K562 (cell line): Measurements from ENCODE around the gene PI4KA. TPM values are rescaled to one million over a fixed set of nuclear protein-coding genes. Genes with fewer than 3 reads are reported as not detected.

Experiments used
- CBX2 ChIP-seq: fragments of 200-600 bp; sonication (generic); IDR thresholded peaks from one replicate; pipeline ENCODE4 v1.6.1; 2012; ENCODE audit warnings: mild to moderate bottlenecking, low read length, inconsistent platforms; ENCODE audit not compliant: insufficient read depth, poor library complexity, severe bottlenecking
- EWSR1 ChIP-seq: fragments of 450-650 bp; IDR thresholded peaks from 2 replicates; pipeline ENCODE4 v1.6.1; 2018; ENCODE audit warnings: borderline replicate concordance, mild to moderate bottlenecking, low read depth, moderate library complexity; ENCODE audit not compliant: partially characterized antibody
- FOSL1 ChIP-seq: fragments of 200-800 bp; sonication (Bioruptor generic); conservative IDR thresholded peaks from 2 replicates; pipeline ENCODE4 v1.6.1; 2016; ENCODE audit warnings: missing genetic modification characterization, missing compliant biosample characterization
- PHF8 ChIP-seq: fragments of 200-600 bp; sonication (generic); IDR thresholded peaks from 2 replicates; pipeline ENCODE4 v1.6.1; 2012; ENCODE audit warnings: mixed run types, mild to moderate bottlenecking, inconsistent platforms, low read length, moderate library complexity, borderline replicate concordance
- POLR2AphosphoS5 ChIP-seq: IDR thresholded peaks from 2 replicates; pipeline ENCODE4 v1.6.1; 2011; ENCODE audit warnings: mild to moderate bottlenecking, low read depth, low read length, moderate library complexity; ENCODE audit not compliant: control insufficient read depth, insufficient read depth
- ZNF347 ChIP-seq: fragments of 450-650 bp; formaldehyde crosslinking; IDR thresholded peaks from 2 replicates; pipeline ENCODE4 v1.4.0; 2020; ENCODE audit warnings: low read depth, mild to moderate bottlenecking, moderate library complexity
- ZNF699 ChIP-seq: fragments of 250-450 bp; sonication (Bioruptor Pico); IDR thresholded peaks from 2 replicates; pipeline ENCODE4 v1.8.0; 2021; ENCODE audit warnings: mild to moderate bottlenecking, moderate library complexity; ENCODE audit not compliant: insufficient replicate concordance
- polyA plus RNA-seq, 8 experiments: library from polyadenylated mRNA; depleted of rRNA in 4 of 8; stranded (reverse) in 5 of 8; unstranded in 3 of 8; fragments of >200 nt; fragmentation: Nextera tagmentation in 2 of 8; fragmentation: Illumina TruSeq in 1 of 8; extraction: Ambion mirVana in 2 of 8; extraction: Trizol in 1 of 8; gene quantifications; 2 replicates each; pipeline versions ENCODE4 v1.2.1 to v1.2.3, GENCODE V29; 2011 to 2014; ENCODE audit warnings: inconsistent platforms in 1 of 8, missing spikeins in 1 of 8
- total RNA-seq, 7 experiments: library from RNA; depleted of rRNA in 6 of 7; stranded (reverse); fragments of >200 nt in 6 of 7; fragmentation: Illumina TruSeq in 2 of 7; extraction: Trizol in 2 of 7; gene quantifications; 2 replicates each; pipeline versions ENCODE4 v1.2.1 to v1.2.3, GENCODE V29; 2011 to 2021; ENCODE audit warnings: low replicate concordance in 1 of 7
- TF ChIP-seq, protein P1 (sequence below): fragments of 250-450 bp; sonication (Bioruptor Pico); IDR thresholded peaks from 2 replicates; pipeline ENCODE4 v1.5.1; 2021; ENCODE audit warnings: mild to moderate bottlenecking
- TF ChIP-seq, protein P2 (sequence below), 2 experiments: fragments of 450-650 bp; IDR thresholded peaks; 2 replicates each; pipeline ENCODE4 v1.6.1; 2016; ENCODE audit warnings: mild to moderate bottlenecking in 2 of 2, borderline replicate concordance in 1 of 2, low read depth in 1 of 2, moderate library complexity in 1 of 2
- TF ChIP-seq, protein P3 (sequence below): fragments of 250-450 bp; sonication (Bioruptor Pico); IDR thresholded peaks from 2 replicates; pipeline ENCODE4 v1.5.0; 2021

Gene PI4KA
- total and polyA plus RNA-seq, 9 of the 15 experiments (the other 6 are each of a cell fraction or from before 2014, with no cell fraction given) = 7.3 to 187 (median 84.7) TPM

DNA sequence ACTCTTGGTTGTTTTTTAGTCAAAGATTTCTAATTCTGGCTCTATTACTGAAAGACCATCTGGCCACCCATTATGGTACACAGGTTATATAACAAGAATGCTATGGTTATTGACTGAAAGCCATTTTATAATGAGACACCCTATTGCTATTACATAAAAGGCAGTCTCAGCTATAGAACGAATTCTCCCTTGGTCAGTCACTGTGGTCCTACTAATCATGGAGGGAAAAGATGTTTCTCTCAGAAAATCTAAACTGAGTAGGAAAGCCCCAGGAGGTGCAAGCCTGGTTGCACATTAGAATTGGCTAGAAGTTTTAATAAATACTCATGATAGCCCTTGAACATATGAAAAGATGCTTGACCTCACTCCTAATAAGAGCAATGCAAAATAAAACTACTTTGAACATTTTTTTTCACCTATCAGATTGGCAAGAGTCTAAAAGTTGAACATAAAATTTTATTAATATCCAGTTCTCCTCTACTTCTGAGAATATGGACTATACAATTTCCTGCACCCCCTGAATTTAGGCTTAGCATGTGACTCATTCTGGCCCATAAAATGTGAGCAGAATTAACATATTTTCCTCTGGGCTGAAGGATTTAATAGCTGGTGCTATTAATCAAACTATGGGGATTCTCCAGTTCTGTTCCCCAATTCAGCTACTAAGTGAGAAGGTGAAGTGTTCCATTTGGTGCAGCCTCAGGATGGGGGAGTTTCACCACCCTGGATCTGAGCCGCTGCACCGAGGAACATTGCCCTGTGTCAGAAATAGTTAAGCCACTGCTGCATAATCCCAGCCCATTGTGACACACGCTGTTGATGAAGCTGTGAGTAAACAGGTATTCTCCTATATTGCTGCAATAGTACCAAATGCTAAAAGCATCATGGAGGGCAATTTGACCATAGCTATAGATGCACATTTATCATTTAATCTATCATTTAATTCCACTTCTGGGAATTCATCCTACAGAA, 47.1 kb upstream of the PI4KA start (continued):
- TF ChIP-seq FOSL1 (tag) (no peak), ZNF699 (CRISPR knock-in tag) (peak; percentile 23), ZNF347 (no peak), PHF8 (no peak), EWSR1 (no peak), CBX2 (peak; percentile 93), POLR2AphosphoS5 (no peak)
- TF ChIP-seq, protein P1, sequence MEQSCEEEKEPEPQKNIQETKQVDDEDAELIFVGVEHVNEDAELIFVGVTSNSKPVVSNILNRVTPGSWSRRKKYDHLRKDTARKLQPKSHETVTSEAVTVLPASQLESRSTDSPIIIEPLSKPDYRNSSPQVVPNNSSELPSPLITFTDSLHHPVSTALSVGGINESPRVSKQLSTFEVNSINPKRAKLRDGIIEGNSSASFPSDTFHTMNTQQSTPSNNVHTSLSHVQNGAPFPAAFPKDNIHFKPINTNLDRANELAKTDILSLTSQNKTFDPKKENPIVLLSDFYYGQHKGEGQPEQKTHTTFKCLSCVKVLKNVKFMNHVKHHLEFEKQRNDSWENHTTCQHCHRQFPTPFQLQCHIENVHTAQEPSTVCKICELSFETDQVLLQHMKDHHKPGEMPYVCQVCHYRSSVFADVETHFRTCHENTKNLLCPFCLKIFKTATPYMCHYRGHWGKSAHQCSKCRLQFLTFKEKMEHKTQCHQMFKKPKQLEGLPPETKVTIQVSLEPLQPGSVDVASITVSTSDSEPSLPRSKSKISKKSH (CRISPR knock-in tag) = 0 out of 2 replicates have a peak, but pooled peaks have one; percentile 32
- TF ChIP-seq, protein P2, sequence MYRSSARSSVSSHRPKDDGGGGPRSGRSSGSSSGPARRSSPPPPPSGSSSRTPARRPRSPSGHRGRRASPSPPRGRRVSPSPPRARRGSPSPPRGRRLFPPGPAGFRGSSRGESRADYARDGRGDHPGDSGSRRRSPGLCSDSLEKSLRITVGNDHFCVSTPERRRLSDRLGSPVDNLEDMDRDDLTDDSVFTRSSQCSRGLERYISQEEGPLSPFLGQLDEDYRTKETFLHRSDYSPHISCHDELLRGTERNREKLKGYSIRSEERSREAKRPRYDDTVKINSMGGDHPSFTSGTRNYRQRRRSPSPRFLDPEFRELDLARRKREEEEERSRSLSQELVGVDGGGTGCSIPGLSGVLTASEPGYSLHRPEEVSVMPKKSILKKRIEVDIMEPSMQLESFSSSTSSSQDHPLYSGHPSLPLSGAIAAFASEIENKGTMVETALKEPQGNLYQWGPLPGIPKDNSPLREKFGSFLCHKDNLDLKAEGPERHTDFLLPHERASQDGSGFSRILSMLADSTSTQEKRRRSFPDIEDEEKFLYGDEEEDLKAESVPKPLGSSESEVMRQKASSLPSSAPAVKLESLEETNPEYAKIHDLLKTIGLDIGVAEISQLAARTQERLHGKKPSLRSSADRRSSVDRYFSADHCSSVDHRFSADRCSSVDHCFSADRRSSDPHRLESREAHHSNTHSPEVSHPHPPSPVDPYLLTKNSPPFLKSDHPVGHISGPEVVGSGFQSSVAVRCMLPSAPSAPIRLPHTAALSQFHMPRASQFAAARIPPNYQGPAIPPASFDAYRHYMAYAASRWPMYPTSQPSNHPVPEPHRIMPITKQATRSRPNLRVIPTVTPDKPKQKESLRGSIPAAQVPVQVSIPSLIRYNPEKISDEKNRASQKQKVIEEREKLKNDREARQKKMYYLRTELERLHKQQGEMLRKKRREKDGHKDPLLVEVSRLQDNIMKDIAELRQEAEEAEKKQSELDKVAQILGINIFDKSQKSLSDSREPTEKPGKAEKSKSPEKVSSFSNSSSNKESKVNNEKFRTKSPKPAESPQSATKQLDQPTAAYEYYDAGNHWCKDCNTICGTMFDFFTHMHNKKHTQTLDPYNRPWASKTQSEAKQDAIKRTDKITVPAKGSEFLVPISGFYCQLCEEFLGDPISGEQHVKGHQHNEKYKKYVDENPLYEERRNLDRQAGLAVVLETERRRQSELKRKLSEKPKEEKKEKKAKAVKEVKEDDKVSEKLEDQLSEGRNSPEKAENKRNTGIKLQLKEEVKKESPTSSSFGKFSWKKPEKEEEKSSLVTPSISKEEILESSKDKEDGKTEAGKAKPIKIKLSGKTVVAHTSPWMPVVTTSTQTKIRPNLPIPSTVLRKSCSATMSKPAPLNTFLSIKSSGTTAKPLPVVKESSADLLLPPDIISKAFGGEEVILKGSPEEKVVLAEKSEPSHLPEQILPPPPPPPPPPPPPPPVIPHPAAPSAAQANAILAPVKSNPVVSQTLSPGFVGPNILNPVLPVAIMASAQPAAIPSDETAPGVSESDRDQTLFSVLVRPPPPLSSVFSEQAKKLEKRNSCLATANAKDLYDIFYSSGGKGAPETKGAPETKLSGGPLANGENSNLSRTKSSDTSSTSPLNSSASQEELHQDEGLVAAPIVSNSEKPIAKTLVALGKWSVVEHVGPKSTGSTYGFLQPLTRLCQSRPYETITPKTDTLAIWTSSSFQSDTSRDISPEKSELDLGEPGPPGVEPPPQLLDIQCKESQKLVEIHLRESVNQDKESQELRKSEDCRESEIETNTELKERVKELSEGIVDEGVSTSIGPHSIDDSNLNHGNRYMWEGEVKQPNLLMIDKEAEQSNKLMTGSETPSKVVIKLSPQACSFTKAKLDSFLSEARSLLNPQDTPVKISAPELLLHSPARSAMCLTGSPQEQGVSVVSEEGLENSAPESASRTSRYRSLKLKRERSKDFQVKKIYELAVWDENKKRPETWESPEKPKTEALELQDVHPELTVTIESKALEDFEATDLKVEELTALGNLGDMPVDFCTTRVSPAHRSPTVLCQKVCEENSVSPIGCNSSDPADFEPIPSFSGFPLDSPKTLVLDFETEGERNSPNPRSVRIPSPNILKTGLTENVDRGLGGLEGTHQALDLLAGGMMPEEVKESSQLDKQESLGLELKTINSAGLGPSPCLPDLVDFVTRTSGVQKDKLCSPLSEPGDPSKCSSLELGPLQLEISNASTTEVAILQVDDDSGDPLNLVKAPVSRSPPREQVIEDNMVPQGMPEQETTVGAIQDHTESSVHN (IDR thresholded peaks at IDR 0.05; ENCODE audit: borderline replicate concordance in 1 of 2, low read depth in 1 of 2) = no peak
- TF ChIP-seq, protein P3, sequence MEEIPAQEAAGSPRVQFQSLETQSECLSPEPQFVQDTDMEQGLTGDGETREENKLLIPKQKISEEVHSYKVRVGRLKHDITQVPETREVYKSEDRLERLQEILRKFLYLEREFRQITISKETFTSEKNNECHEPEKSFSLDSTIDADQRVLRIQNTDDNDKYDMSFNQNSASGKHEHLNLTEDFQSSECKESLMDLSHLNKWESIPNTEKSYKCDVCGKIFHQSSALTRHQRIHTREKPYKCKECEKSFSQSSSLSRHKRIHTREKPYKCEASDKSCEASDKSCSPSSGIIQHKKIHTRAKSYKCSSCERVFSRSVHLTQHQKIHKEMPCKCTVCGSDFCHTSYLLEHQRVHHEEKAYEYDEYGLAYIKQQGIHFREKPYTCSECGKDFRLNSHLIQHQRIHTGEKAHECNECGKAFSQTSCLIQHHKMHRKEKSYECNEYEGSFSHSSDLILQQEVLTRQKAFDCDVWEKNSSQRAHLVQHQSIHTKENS (CRISPR knock-in tag) = no peak
